GM18517 (cell line): ENCODE measurements around the gene WDR41.
"Not testable (repeated sequence)": the region's sequence is repeated elsewhere in the genome, so short reads cannot be mapped to it uniquely, and the experiment has no call there.

Source experiments
- ATAC-seq: cut with Tn5 transposase; IDR thresholded peaks from one replicate; pipeline ENCODE4 v1.9.1; 2021; ENCODE audit warnings: mild to moderate bottlenecking, moderate library complexity; ENCODE audit not compliant: unreplicated experiment

The WDR41 gene

GRCh38 chr5:77409870-77410621 lies 82.1 kb downstream of the WDR41 start:
- ATAC-seq: no peak

- no peak for ATAC-seq
Measured at GRCh38 chr5:77407152-77407551, 85.0 kb downstream of the WDR41 start.

DNA sequence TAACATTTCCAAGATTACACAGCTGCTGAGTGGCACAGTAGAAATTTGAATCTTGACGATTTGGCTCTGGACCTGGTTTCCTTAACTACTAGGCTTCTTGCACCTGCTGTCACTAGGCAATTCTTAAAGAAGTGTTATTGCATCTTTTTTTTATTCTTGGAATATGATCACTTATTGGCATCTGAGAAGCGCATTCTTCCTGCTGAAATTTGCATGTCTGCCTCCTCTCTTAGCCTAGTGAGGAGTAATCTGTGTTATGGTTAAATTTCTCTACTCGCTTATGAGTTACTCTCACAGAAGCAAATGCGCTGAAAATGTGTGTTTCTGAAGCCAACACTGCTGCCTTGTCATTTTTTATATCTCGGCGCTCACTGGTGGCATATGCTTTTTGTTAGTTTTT lies 89.3 kb downstream of the WDR41 start:
- ATAC-seq: no peak

DNA sequence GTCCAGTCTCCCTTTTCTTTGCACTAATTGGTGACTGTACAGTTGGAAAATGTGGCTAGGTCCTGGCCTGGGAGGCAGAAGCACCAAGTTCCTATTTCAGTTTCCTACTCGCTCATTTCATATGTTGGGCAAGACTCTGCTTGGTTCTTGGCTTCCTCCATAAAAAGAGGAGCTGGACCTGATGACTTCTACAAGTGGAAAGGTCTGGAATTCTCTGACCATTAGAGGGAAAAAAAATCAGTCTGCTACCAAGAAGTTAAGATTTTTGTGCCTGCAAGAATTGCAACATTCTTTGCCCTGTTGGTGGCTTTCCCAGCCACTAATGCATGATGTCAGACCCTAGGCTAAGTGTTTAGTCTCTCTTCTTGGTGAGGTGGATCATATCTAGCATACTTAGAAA lies 91.5 kb downstream of the WDR41 start:
- ATAC-seq: no peak

- ATAC-seq: no peak
Measured at GRCh38 chr5:77398896-77399295, 93.2 kb downstream of the WDR41 start.

DNA sequence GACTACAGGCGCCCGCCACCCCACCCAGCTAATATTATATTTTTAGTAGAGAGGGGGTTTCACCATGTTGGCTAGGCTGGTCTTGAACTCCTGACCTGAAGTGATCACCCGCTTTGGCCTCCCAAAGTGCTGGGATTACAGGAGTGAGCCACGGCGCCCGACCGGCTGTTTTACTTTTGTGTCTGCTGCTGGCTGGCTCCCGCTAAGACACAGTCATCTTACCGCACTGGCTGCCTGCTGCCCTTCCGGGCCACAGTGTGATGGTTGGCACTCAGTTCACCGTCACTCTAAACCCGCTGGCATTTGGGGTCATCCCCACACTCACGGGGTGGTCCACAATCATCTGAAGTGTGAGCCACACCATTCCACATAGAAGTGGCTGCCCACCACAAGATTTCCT lies 93.7 kb downstream of the WDR41 start:
- ATAC-seq: no peak

DNA sequence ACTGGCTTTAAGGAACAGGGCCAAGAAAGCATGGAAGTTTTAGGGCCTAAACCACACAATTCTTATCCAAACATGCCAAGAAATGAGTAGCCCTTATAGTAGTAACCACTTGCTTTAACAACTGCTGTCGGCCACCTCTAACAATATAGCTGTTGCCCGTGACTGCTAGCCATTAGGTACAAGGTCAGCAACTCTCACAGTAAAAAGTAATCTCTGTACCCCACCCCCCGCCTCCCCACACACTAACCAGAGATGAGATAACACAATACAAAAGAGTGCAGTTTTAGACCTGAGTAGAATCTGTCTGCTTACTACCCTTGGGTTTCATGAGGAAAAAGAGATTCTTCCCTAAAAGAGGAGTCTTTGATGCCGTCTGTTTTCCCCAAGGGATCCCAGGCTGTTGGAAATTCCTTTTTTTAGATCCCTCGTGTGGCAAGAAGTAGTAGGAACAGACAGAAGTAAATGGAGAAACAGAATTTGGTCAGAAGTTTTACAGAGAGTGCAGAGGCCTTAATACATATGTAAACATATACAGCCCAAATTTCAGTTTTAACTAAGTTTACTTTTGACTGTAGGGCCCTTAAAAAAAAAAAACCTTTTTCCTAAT lies 94.3 kb downstream of the WDR41 start:
- ATAC-seq: no peak

DNA sequence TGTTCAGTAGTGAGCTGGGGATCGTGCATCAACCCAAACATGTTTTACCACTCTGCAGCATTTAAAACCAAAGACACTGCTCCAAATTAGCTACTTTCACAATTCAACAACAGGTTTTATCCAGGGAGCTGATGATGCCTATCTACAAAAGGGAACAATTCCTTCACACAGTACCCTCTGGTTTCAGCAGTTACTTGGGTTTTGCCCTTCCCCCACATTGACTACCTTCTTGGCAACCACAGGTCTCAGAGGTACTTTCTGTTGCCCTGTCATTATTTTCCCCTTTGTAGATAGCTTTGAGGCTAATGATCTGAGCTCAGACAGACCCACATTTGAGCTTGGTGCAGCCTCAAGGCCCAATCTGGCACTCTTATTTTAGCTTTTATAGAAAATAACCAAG lies 96.1 kb downstream of the WDR41 start:
- no peak for ATAC-seq

GRCh38 chr5:77394064-77394715 lies 97.9 kb downstream of the WDR41 start:
- ATAC-seq: no peak

- ATAC-seq: no peak
Measured at GRCh38 chr5:77391240-77391765, 100.8 kb downstream of the WDR41 start.

DNA sequence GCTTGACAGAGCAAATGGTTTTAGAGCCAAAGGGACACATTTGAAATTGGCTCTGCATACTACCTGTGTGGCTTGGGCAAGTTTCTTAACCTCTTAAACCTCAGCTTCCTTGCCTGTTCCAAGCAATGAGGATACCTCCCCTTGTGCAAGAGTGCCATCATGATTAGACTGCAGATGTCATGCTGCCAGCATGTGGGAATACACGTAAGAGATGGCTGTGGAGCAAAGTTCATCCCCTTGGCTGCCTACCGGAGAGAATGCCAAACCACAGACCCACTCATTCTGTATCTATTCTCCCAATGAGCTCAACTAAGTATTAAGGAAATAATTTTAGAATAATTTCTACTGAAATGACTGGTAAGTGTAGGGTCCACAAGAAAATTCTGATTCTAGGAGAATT lies 101.3 kb downstream of the WDR41 start:
- ATAC-seq: no peak

- no peak for ATAC-seq
Measured at GRCh38 chr5:77390221-77390620, 101.9 kb downstream of the WDR41 start.

DNA sequence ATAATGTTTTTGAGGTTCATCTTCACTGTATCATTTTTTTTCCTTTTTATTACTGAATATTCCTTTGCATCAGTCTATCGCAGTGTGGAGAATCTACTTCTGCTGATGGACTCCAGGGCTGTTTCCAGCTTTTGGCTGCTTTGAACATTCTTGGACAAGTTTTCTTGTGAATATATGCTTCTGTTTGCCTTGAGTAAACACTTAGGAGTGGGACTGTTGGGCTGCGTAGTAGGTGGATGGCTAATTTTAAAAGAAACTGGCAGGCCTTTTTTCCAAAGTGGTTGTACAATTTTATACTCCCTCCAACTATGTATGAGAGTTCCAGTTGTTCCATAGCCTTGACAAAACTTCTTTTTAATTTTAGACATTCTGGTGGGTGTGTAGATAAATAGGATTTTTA lies 102.4 kb downstream of the WDR41 start:
- no peak for ATAC-seq

DNA sequence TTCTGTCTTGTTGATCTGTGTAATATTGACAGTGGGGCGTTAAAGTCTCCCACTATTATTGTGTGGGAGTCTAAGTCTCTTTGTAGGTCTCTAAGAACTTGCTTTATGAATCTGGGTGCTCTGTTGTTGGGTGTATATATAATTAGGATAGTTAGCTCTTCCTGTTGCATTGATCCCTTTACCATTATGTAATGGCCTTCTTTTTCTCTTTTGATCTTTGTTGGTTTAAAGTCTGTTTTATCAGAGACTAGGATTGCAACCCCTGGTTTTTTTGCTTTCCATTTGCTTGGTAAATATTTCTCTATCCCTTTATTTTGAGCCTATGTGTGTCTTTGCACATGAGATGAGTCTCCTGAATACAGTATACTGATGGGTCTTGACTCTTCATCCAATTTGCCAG lies 105.8 kb downstream of the WDR41 start:
- ATAC-seq: not testable (repeated sequence)

DNA sequence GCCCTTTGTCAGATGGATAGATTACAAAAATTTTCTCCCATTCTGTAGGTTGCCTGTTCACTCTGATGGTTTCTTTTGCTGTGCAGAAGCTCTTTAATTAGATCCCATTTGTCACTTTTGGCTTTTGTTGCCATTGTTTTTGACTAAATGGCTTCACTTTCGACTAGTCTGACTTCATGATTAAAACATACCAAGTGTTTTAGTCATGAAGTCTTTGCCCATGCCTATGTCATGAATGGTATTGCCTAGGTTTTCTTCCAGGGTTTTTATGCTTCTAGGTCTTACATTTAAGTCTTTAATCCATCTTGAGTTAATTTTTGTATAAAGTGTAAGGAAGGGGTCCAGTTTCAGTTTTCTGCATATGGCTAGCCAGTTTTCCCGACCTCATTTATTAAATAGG lies 108.8 kb downstream of the WDR41 start:
- not testable (repeated sequence) for ATAC-seq
